Brain pericyte (primary cell): ENCODE results near the gene UBE3C.
"Not testable (repeated sequence)": the region's sequence is repeated elsewhere in the genome, so short reads cannot be mapped to it uniquely, and the experiment has no call there.

Experiments
- DNase-seq: peaks from one replicate; pipeline ENCODE4 v3.0.0-alpha.2; 2012; ENCODE audit warnings: low read depth, low spot score

Gene UBE3C

DNA sequence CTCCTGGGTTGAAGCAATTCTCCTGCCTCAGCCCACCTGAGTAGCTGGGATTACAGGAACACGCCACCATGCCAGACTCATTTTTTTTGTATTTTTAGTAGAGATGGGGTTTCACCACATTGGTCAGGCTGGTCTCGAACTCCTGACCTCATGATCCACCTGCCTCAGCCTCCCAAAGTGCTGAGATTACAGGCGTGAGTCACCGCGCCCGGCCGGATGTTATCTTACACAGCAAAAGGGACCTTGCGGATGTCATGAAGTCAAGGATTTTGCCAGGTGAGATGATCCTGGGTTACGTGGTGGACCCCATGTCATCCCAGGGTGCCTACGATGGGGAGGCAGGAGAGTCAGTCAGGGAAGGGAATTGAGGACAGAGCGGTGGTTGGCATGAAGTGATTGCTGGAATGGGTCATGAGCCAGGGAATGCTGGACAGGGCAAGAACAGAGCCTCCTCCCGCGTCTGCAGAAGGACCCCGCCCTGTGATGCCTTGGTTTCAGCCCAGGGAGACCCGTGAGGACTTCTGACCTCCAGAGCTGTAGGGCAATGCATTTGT, 8.7 kb upstream of the UBE3C start:
- no peak for DNase-seq

- DNase-seq, result not testable (repeated sequence)
Observed at GRCh38 chr7:157130849-157131248, 7.9 kb upstream of the UBE3C start.

- DNase-seq, result no peak
Observed at GRCh38 chr7:157132796-157133195, 5.9 kb upstream of the UBE3C start.

DNA sequence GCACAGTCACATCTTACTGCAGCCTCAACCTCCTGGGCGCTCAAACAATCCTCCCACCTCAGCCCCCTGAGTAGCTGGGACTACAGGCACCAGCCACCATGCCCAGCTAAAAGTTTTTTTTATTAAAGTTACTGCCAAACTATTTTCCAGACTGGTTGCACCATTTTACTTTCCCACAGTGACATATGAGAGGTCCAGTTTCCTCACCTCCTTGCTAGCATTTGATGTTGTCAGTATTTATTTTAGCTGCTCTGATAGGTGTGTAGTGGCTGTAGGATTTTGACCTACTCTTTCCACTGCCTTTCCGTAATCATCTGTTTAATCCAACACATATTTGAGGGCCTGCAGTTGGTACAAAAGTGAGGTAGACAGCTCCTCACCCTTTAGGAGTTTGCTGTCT, 5.4 kb upstream of the UBE3C start:
- no peak for DNase-seq

GRCh38 chr7:157136372-157136771, 2.4 kb upstream of the UBE3C start:
- DNase-seq, result peak; percentile 58

- no peak for DNase-seq
Observed at GRCh38 chr7:157138101-157138423, 664 bp upstream of the UBE3C start.

GRCh38 chr7:157139111-157139809, 534 bp downstream of the UBE3C start:
- DNase-seq, result no peak

DNA sequence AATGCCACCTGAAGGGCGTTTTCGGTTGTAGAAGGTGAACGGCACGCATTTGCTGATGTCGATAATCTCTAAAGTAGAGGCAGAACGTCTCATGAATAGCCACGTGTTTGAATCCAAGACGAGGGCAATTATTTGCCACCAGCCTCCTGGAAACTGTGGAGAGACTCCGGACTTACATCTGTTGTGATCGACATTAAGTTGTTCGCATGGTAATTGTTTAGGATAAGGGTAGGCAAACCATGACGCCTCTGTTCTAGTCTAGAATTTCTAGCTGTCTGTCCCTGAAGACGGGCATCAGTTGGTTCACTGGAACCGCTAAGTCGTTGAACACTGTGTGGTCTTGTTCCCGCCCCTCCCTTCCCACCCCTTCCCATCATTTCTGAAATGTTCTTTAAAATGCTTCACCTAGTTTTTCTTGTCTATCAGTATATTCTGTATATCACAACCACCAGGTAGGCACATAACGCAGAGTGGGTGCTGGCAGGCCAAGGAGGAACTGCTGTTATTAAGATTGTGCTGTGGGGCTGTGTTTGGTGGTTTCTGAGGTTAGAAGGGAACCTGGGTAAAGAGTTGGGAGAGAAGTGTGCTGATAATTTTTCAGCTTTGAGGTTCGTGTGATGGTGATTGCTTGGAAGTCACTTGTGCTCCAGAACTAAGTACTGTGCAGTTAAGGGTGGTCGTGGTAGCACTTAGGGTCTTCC, 1.2 kb downstream of the UBE3C start:
- DNase-seq, result no peak

DNA sequence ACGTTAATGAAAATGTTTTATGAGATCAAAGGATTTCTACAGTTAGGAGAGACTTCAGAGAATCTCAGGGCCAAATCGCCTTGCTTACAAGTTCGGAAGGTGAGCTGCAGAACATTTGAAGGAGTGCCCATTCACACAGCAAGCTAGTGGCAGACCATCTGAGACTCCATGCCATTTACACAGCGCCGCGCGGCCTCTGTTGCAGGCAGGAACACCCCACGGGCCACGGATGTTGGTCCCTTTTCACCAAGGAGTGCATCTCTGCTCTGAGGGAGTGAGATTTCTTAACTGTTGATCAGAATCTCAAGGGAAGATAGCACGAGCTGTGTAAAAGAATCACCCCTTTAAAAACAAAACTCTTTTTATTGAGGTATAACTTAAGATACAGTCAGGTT, 1.8 kb downstream of the UBE3C start:
- DNase-seq, result no peak

DNA sequence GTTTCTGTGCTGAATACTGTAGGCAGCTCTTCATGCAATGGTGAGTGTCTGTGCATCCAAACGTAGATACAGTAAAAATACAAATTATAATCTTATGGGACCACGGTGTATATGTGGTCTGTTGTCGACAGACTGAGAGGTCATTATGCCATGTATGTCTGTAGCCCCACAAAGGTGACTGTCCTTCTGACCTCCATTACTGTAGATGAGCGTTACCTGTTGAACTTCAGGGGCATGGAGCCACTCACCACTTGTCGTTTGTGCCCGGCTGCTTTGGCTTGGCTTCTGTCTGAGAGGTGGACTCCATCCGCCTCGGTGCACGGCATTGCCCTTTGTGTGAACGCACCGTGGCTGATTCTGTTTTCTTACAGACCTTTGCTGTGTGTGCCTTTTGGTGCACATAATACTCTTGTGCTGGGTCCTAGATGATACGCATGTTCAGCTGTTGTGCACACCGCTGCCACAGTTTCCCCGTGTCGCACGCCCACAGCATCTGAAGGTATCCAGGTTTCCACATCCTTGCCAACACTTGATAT, 2.9 kb downstream of the UBE3C start:
- DNase-seq, result no peak

- no peak for DNase-seq
Observed at GRCh38 chr7:157143788-157144187, 5.1 kb downstream of the UBE3C start.

GRCh38 chr7:157149317-157149716, 10.6 kb downstream of the UBE3C start:
- no peak for DNase-seq

DNA sequence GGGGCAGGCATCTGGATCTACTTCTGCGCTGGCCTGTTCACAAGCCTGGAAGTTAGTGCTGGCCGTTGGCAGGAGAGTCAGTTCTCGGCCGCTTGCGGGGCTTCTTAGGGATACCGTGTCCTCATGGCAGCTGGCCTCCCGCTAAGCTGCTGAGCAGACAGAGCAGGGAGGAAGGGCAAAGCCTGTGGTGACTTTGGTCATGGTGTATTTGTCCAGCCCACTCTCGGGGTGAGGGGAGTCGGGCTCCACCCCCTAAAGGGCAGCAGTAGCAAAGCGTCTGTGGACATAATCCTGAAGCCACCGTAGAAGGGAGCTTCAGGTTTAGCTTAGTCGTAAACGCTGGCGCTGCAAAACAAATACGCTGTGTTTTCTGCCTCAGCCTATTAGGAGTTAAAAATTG, 12.2 kb downstream of the UBE3C start:
- no peak for DNase-seq

GRCh38 chr7:157151626-157152339, 13.1 kb downstream of the UBE3C start:
- no peak for DNase-seq

- no peak for DNase-seq
Observed at GRCh38 chr7:157152391-157152937, 13.7 kb downstream of the UBE3C start.

DNA sequence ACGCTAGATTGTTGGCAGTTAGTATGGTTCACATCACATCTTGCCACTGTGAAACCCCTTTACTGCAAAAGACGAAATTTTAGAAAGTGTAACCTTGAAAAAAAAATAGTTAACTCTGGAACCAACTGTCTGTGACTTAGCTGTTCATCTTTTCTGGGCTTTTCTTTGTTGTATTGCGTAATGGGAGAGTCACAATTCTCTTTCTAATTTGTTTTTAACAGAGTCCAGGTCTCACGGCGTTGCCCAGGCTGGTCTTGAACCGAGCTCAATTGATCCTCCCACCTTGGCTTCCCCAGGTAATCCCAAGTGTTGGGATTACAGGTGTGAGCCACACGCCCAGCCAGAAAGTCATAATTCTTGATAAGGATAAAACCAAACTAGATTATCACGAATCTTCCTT, 14.5 kb downstream of the UBE3C start:
- DNase-seq, result no peak

GRCh38 chr7:157155959-157156358, 17.2 kb downstream of the UBE3C start:
- DNase-seq, result no peak

DNA sequence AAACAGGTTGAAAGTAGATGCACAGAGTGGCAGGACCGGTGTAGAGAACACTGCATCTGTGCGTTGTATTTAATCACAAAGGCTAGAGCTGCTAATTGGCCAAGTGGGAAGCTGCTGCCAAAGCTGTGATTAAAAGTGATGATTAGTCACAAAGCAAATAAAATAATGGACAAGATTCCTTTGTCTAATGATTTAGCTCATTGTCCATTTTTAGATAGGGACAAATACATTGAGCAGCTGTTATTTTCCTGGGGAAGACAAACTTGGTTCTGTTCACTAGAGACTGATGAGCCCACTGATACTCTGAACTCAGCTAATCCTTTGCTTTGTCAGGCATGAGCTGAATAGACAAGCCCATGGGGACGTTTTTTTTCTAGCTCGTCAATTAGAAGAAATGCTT, 19.7 kb downstream of the UBE3C start:
- DNase-seq, result no peak

DNA sequence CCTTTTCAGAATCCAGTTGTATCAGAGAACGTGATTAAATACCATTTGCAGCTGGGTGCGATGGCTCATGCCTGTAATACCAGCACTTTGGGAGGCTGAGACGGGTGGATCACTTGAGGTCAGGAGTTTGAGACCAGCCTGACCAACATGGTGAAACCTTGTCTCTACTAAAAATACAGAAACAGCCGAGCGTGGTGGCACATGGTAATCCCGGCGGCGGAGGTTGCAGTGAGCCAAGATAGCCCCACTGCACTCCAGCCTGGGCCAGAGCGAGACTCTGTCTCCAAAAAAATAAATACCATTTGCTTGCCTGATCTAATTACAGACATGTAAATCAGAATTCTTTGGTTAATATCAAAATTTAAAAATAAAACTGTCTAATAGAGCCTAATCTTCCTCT, 20.8 kb downstream of the UBE3C start:
- not testable (repeated sequence) for DNase-seq

- DNase-seq, result no peak
Observed at GRCh38 chr7:157160433-157160832, 21.7 kb downstream of the UBE3C start.

GRCh38 chr7:157165987-157166386, 27.3 kb downstream of the UBE3C start:
- no peak for DNase-seq

DNA sequence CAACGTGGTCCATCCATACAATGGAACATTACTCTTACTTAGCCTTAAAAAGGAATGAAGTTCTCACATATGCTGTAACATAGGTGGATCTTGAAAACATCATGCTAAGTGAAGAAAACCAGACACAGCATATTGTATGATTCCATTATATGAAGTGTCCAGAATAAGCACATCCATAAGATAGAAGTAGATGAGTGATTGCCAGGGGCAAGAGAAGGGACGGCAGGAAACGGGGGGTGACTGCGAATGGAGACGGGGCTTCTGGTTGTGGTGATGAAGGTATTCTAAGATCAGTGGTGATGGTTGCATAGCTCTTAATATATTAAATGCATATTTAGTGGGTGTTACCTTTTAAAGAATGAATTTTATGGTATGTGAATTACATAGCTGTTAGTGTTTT, 29.8 kb downstream of the UBE3C start:
- DNase-seq, result no peak
